Measurements from ENCODE around the gene MED13L. TPM values are rescaled to one million over a fixed set of nuclear protein-coding genes. Genes with fewer than 3 reads are reported as not detected.

MED13L gene
- total and polyA plus RNA-seq, 2 of the 8 experiments (the other 6 are each of a cell fraction or from before 2014, with no cell fraction given), result 15.9 to 51.7 TPM

- Histone ChIP-seq H3K27ac (ENCODE audit: low read depth, low read length) (no peak overlapping the region), H4K20me1 (replicated peaks in 1 of 2; ENCODE audit: control insufficient read depth in 1 of 2, insufficient read depth in 2 of 2, low read length in 2 of 2) (no peaks in the 10 kb centered on the region), H3K23me2 (ENCODE audit: low read depth, low read length) (no peaks in the 10 kb centered on the region), H3K36me3 (ENCODE audit: control insufficient read depth in 2 of 4, insufficient read depth in 4 of 4, low read length in 3 of 4) (peaks cover 5 to 41% (median 11%) of the 10 kb centered on the region in 4 experiments; a peak in 7 of 8 replicates), H4K8ac (ENCODE audit: extremely low read depth, insufficient read depth, low read length) (no peak overlapping the region), H2BK20ac (ENCODE audit: low read length) (no peak overlapping the region), H3K79me2 (ENCODE audit: control insufficient read depth in 1 of 2, insufficient read depth in 2 of 2, low read length in 2 of 2) (no peaks in the 10 kb centered on the region), H3K4me1 (replicated peaks in 1 of 4; ENCODE audit: control insufficient read depth in 3 of 4, insufficient read depth in 4 of 4, low read length in 3 of 4) (no peaks in the 10 kb centered on the region; a peak in 1 of 7 replicates), H2BK5ac (ENCODE audit: low read depth, low read length) (no peak overlapping the region), H3K27me3 (replicated peaks in 1 of 4; ENCODE audit: control insufficient read depth in 3 of 4, extremely low read depth in 1 of 4, insufficient read depth in 3 of 4, low read length in 3 of 4) (no peaks in the 10 kb centered on the region), H3K9ac (replicated peaks in 1 of 4; ENCODE audit: extremely low read depth in 1 of 4, low read depth in 3 of 4, low read length in 3 of 4) (no peak overlapping the region), H2AK5ac (ENCODE audit: low read depth, low read length) (no peak overlapping the region), H3K14ac (ENCODE audit: insufficient read length) (no peak overlapping the region), H2AFZ (ENCODE audit: low read length) (no peak overlapping the region), H3K4me3 (ENCODE audit: extremely low read depth in 1 of 4, insufficient read depth in 2 of 4, low read depth in 3 of 4, low read length in 4 of 4) (no peak overlapping the region), H3K56ac (replicated peaks; ENCODE audit: insufficient read length, low read depth, low read length) (no peak overlapping the region), H3K18ac (ENCODE audit: extremely low read depth, low read length) (no peak overlapping the region), H2BK12ac (ENCODE audit: low read depth, low read length) (no peak overlapping the region), H4K91ac (replicated peaks; ENCODE audit: insufficient read length, low read length) (no peak overlapping the region), H3K9me3 (ENCODE audit: insufficient read depth in 2 of 2, low read depth in 1 of 2, low read length in 1 of 2) (no peaks in the 10 kb centered on the region), H3K23ac (ENCODE audit: insufficient read length) (no peak overlapping the region), H4K5ac (ENCODE audit: insufficient read length, low read depth, low read length) (no peak overlapping the region), H2BK120ac (replicated peaks; ENCODE audit: low read depth, low read length) (no peak overlapping the region), H3K4me2 (ENCODE audit: insufficient read depth in 1 of 2, low read depth in 2 of 2, low read length in 2 of 2) (no peak overlapping the region), H3K4ac (replicated peaks; ENCODE audit: insufficient read length, low read depth, low read length) (no peak overlapping the region), H3K79me1 (ENCODE audit: low read depth, low read length) (no peaks in the 10 kb centered on the region), H2BK15ac (ENCODE audit: low read length) (no peak overlapping the region)
- CTCF ChIA-PET (ENCODE audit: partially characterized antibody), result interaction anchor here (1.5 to 1.9 kb wide), 2 partner anchors 15 to 223 kb away, joined by 3 to 6 read pairs; no protein-coding TSS in a partner anchor
- POLR2A ChIA-PET (ENCODE audit: partially characterized antibody), result no interaction called here
- no peak for DNase-seq (ENCODE audit: low read depth in 1 of 2, low spot score in 2 of 2)
- FAIRE-seq, result no peak
- 89% methylated on average over 3 of the region's 3 CpGs; no CpG with 5 or more reads in 1 of the 2 experiments for WGBS, 2 experiments (ENCODE audit: extremely low coverage in 1 of 2, insufficient coverage in 1 of 2, insufficient read length in 1 of 2, insufficient replicate concordance in 2 of 2, low coverage in 1 of 2, low lambda C conversion rate in 2 of 2, missing lambda C conversion rate in 1 of 2)
- TF ChIP-seq HDAC2 (IDR thresholded peaks at IDR 0.05; ENCODE audit: borderline replicate concordance in 1 of 2, low read depth in 2 of 2, low read length in 2 of 2) (no peak), BACH1 (IDR thresholded peaks at IDR 0.05; ENCODE audit: low read length) (no peak), EP300 (IDR thresholded peaks at IDR 0.05; ENCODE audit: borderline replicate concordance in 1 of 2, low read depth in 2 of 2, low read length in 2 of 2) (no peak), GABPA (IDR thresholded peaks at IDR 0.05; ENCODE audit: borderline replicate concordance, insufficient read depth, low read length) (no peak), EZH2 (IDR thresholded peaks at IDR 0.05; ENCODE audit: low read depth, low read length, severe bottlenecking) (no peak), POU5F1 (IDR thresholded peaks at IDR 0.05; ENCODE audit: low read depth, low read length) (no peak), TBP (IDR thresholded peaks at IDR 0.05; ENCODE audit: low read depth, low read length) (no peak), SAP30 (IDR thresholded peaks at IDR 0.05; ENCODE audit: insufficient read depth, insufficient replicate concordance, low read length) (no peak), SP4 (IDR thresholded peaks at IDR 0.05; ENCODE audit: low read length) (no peak), SUZ12 (IDR thresholded peaks at IDR 0.05; ENCODE audit: low read length) (no peak), ATF2 (IDR thresholded peaks at IDR 0.05; ENCODE audit: low read length) (no peak), TCF12 (IDR thresholded peaks at IDR 0.05; ENCODE audit: low read depth, low read length) (no peak)
Observed at GRCh38 chr12:116012757-116013156, 264.7 kb downstream of the MED13L start.
